Gastrocnemius medialis (tissue), 4 donors: ENCODE measurements around the gene SMTN. TPM values are rescaled to one million over a fixed set of nuclear protein-coding genes. Genes with fewer than 3 reads are reported as not detected.

Experiments
- ATAC-seq, 2 donors: fragments of 150-250 bp; one replicate each; pipeline ENCODE4 v1.9.1; 2016
- DNase-seq, 2 donors: peaks; one replicate each; pipeline ENCODE4 v3.0.0-alpha.2; 2019
- H3K27ac ChIP-seq, 4 donors: fragments of 200-600 bp; sonication (generic); 1 replicate in 1 of 4; 2 replicates in 3 of 4; pipeline ENCODE4 v1.5.1; 2016 to 2018; ENCODE audit warnings: mild to moderate bottlenecking in 2 of 4, moderate library complexity in 1 of 4
- H3K27me3 ChIP-seq, 3 donors: fragments of 200-600 bp; sonication (generic) in 2 of 3; 1 replicate in 1 of 3; 2 replicates in 2 of 3; pipeline versions ENCODE4 v1.5.1 to v1.6.0; 2016 to 2019; ENCODE audit warnings: mild to moderate bottlenecking in 1 of 3, moderate library complexity in 1 of 3
- H3K36me3 ChIP-seq, 2 donors: fragments of 200-600 bp; sonication (generic) in 1 of 2; one replicate each; pipeline ENCODE4 v1.5.1; 2017 to 2018
- H3K4me1 ChIP-seq, 2 donors: fragments of 200-600 bp; sonication (generic) in 1 of 2; one replicate each; pipeline ENCODE4 v1.5.1; 2016 to 2017; ENCODE audit warnings: mild to moderate bottlenecking in 2 of 2
- H3K4me3 ChIP-seq, 4 donors: fragments of 200-600 bp; sonication (generic) in 3 of 4; 1 replicate in 1 of 4; 2 replicates in 3 of 4; pipeline ENCODE4 v1.5.1; 2016 to 2019; ENCODE audit warnings: mild to moderate bottlenecking in 2 of 4
- H3K9me3 ChIP-seq, 3 donors: fragments of 200-600 bp; sonication (generic) in 2 of 3; 1 replicate in 1 of 3; 2 replicates in 2 of 3; pipeline ENCODE4 v1.5.1; 2016 to 2019
- CTCF ChIP-seq, 5 experiments: fragments of 450-650 bp in 3 of 5; fragments of 200-600 bp in 2 of 5; sonication (generic) in 2 of 5; IDR thresholded peaks in 4 of 5; conservative IDR thresholded peaks in 1 of 5; 1 replicate in 4 of 5; 2 replicates in 1 of 5; pipeline ENCODE4 v1.5.1; 2016 to 2019; ENCODE audit warnings: antibody characterized with exemption in 5 of 5, mild to moderate bottlenecking in 3 of 5, moderate library complexity in 3 of 5
- POLR2A ChIP-seq, 2 donors: fragments of 450-650 bp; IDR thresholded peaks; one replicate each; pipeline ENCODE4 v1.6.1; 2017; ENCODE audit warnings: antibody characterized with exemption in 2 of 2, mild to moderate bottlenecking in 2 of 2, moderate library complexity in 2 of 2
- in situ Hi-C, 4 donors: fragments of 200-750 bp; cut with MboI; loops; one replicate each; pipeline versions ENCODE4 v1.15.0 to v1.8.0; 2017; ENCODE audit warnings: low sequenced_read_pairs in 4 of 4
- intact Hi-C: fragments of 100-400 bp; cut with DNase I; formaldehyde crosslinking; loops from one replicate; pipeline ENCODE4 v1.15.1; 2023; ENCODE audit warnings: low total_unique reads
- total RNA-seq, 4 donors: library from RNA; depleted of rRNA; stranded (reverse); fragments of >200 nt; gene quantifications; one replicate each; pipeline versions ENCODE4 v1.1.0 to v1.2.3, GENCODE V29; 2016

The SMTN gene
- total RNA-seq, 4 donors from 2014 or later, result 39.5 to 104 (median 45.3) TPM

DNA sequence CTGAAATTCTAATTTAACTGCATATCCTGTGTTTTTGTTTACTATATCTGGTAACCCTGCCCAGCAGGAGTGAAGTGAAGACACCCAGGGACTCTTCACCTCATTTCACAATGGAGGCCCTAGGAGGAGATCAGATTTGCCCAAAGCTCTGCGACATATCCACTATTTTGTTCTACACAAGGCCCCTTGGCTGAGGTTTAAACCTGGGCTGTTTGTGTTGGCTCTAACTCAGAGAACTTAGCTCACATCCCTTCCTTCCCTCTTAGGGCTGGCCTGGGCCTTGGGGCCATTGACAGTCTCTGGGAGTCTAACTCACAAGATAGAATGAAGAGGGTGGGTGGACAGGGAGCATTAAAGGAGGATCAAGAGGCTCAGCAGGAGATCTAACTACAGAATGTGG is 67.4 kb downstream of the SMTN start:
- Histone ChIP-seq H3K9me3 (no peaks in the 10 kb centered on the region), H3K27ac (peak overlapping the region; percentile 36 to 70 (median 57)), H3K36me3 (no peaks in the 10 kb centered on the region), H3K4me3 (no peak overlapping the region), H3K27me3 (no peaks in the 10 kb centered on the region), H3K4me1 (peaks cover 0 to 9% of the 10 kb centered on the region in 2 donors)
- intact Hi-C loops, result loop anchor here (5.0 kb wide), 1 partner anchor 201 kb away; no protein-coding TSS in a partner anchor
- TF ChIP-seq CTCF (IDR thresholded peaks at IDR 0.05 in 4 of 5, conservative IDR thresholded peaks at IDR 0.05 in 1 of 5) (no peak), POLR2A (IDR thresholded peaks at IDR 0.05) (no peak)
- ATAC-seq (peak; percentile 23 to 32), DNase-seq (no peak)
- in situ Hi-C loops, result loop anchor here in 2 of 4 donors (5.0 to 25.0 kb wide), 3 partner anchors 56 to 386 kb away; no protein-coding TSS in a partner anchor

DNA sequence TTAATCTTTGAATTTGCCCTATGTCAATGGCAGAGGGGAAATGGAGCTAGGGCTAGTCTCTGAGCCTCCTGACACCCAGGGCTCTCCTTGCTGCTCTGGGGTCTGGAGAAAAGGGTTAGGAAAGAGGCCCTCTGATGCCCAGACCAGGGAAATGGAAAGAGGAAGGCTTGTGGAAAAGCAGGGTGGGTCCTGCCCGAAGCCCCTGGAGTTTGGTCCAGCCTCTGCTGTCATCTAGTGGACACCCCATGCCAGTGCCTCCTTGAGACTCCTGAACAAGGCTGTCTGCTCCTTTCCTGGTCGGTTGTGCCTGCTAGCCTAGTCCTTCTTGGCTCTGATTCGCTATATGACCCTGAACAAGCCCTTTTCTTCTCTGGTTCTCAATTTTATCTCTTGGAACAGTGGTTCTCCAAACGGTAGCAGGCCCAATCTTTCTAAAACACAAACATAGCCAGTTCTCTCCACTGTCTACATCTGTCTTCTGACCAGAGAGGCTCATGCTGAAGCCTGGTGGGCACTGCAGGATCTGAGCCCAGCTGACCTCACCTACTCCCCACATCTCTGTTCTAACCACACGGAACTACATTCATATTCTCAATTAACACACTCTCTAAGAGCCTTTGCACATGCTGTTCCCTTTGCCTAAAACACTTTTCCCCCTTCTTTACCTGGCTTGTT is 68.0 kb downstream of the SMTN start:
- Histone ChIP-seq H3K4me3 (no peak overlapping the region), H3K27ac (peak overlapping the region; percentile 36 to 70 (median 57)), H3K9me3 (no peaks in the 10 kb centered on the region), H3K4me1 (peaks cover 0 to 9% of the 10 kb centered on the region in 2 donors), H3K27me3 (no peaks in the 10 kb centered on the region), H3K36me3 (no peaks in the 10 kb centered on the region)
- ATAC-seq, result peak; percentile 90 to 96
- in situ Hi-C loops, result loop anchor here in 2 of 4 donors (5.0 to 25.0 kb wide), 3 partner anchors 57 to 387 kb away; no protein-coding TSS in a partner anchor
- DNase-seq, result peak; percentile 27 to 56
- TF ChIP-seq CTCF (IDR thresholded peaks at IDR 0.05 in 4 of 5, conservative IDR thresholded peaks at IDR 0.05 in 1 of 5), result peak; percentile 87 to 95 (median 93)
- TF ChIP-seq POLR2A (IDR thresholded peaks at IDR 0.05), result no peak
- intact Hi-C loops, result loop anchor here (1.0 to 5.0 kb wide), 3 partner anchors 42 to 202 kb away; partner anchors contain the start of gene SELENOM

DNA sequence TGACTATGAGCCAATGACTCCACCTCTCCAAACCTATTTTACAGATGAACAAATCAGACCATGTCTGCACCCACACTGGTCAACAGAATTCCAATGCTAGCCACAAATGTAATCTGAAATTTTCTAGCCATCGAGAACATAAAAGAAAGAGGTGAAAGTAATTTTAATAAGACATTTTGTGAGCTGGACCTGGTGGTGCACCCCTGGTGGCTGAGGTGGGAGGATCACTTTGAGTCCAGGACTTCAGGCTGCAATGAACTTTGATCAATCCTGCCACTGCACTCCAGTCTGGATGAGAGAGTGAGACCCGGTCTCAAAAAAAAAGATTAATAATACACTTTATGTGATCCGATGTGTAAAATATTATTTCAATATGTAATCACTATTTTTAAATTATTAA is 69.5 kb downstream of the SMTN start:
- in situ Hi-C loops (loop anchor here in 2 of 4 donors (10.0 kb wide), 2 partner anchors 66 to 206 kb away; partner anchors contain the start of gene SMTN (in 1 of the 2)), intact Hi-C loops (no loop called here)
- no peak overlapping the region for H3K4me3 ChIP-seq
- H3K27ac ChIP-seq, result no peak overlapping the region
- TF ChIP-seq POLR2A (IDR thresholded peaks at IDR 0.05), result no peak
- no peak for TF ChIP-seq CTCF (IDR thresholded peaks at IDR 0.05 in 4 of 5, conservative IDR thresholded peaks at IDR 0.05 in 1 of 5)
- no peak for ATAC-seq
- H3K36me3 ChIP-seq, result no peaks in the 10 kb centered on the region
- H3K4me1 ChIP-seq, result peaks cover 7 to 9% of the 10 kb centered on the region in 2 donors
- H3K9me3 ChIP-seq, result no peaks in the 10 kb centered on the region
- no peak for DNase-seq
- no peaks in the 10 kb centered on the region for H3K27me3 ChIP-seq

DNA sequence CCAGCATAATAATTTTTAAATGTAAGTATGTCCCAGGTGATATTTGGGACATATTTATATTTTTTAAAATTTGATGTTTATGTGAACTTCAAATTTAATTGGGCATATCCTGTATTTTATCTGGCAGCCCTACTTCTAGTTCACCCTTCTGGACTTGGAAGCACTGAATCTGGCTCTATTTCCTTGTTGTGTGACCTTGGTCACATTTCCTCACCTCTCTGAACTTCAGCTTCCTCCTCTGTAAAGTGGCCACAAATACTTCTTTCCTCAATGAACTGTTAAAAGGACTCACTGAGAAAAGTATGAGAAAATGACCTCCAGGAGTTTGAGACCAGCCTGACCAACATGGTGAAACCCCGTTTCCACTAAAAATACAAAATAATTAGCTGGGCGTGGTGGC is 70.8 kb downstream of the SMTN start:
- ATAC-seq (no peak), DNase-seq (no peak)
- H3K27ac ChIP-seq, result no peak overlapping the region
- no peaks in the 10 kb centered on the region for H3K9me3 ChIP-seq
- no peaks in the 10 kb centered on the region for H3K36me3 ChIP-seq
- in situ Hi-C loops (loop anchor here in 2 of 4 donors (10.0 kb wide), 2 partner anchors 67 to 207 kb away; partner anchors contain the start of gene SMTN (in 1 of the 2)), intact Hi-C loops (no loop called here)
- no peaks in the 10 kb centered on the region for H3K27me3 ChIP-seq
- H3K4me3 ChIP-seq, result no peak overlapping the region
- peaks cover 9 to 10% of the 10 kb centered on the region in 2 donors for H3K4me1 ChIP-seq
- TF ChIP-seq CTCF (IDR thresholded peaks at IDR 0.05 in 4 of 5, conservative IDR thresholded peaks at IDR 0.05 in 1 of 5), result no peak
- TF ChIP-seq POLR2A (IDR thresholded peaks at IDR 0.05), result no peak
